Fibroblast of lung (primary cell): ENCODE measurements around the gene TTF1. TPM values are rescaled to one million over a fixed set of nuclear protein-coding genes. Genes with fewer than 3 reads are reported as not detected.

Experiments used
- DNase-seq, 2 donors: peaks; one replicate each; pipeline versions ENCODE4 v3.0.0 to v3.0.0-alpha.2; 2010; ENCODE audit warnings: low read depth in 2 of 2
- H2AFZ ChIP-seq: 2 replicates; pipeline ENCODE4 v1.5.1; 2012; ENCODE audit warnings: low read length, control low read depth, inconsistent platforms
- H3K27ac ChIP-seq: 2 replicates; pipeline ENCODE4 v1.5.1; 2011; ENCODE audit warnings: low read length, control low read depth; ENCODE audit not compliant: insufficient read depth
- H3K27me3 ChIP-seq: 2 replicates; pipeline ENCODE4 v1.5.1; 2011; ENCODE audit warnings: mild to moderate bottlenecking, low read length; ENCODE audit not compliant: control insufficient read depth, insufficient read depth
- H3K36me3 ChIP-seq: 2 replicates; pipeline ENCODE4 v1.5.1; 2011; ENCODE audit warnings: low read length; ENCODE audit not compliant: control insufficient read depth, insufficient read depth
- H3K4me1 ChIP-seq: 2 replicates; pipeline ENCODE4 v1.5.1; 2011; ENCODE audit warnings: low read length; ENCODE audit not compliant: control insufficient read depth, insufficient read depth; ENCODE audit errors: extremely low read depth
- H3K4me2 ChIP-seq: 2 replicates; pipeline ENCODE4 v1.5.1; 2011; ENCODE audit warnings: low read length, control low read depth; ENCODE audit not compliant: insufficient read depth; ENCODE audit errors: extremely low read depth
- H3K4me3 ChIP-seq, 4 experiments: fragments of 200-600 bp in 1 of 4; sonication (generic) in 1 of 4; replicated peaks in 1 of 4; 2 replicates each; pipeline ENCODE4 v1.5.1; 2011 to 2016; ENCODE audit warnings: low read length in 4 of 4, low read depth in 3 of 4, mild to moderate bottlenecking in 3 of 4, control low read depth in 2 of 4, inconsistent platforms in 1 of 4, mixed read lengths in 1 of 4; ENCODE audit not compliant: insufficient read depth in 1 of 4; ENCODE audit errors: control extremely low read depth in 1 of 4
- H3K79me2 ChIP-seq: 2 replicates; pipeline ENCODE4 v1.5.1; 2012; ENCODE audit warnings: mild to moderate bottlenecking, low read length, inconsistent platforms; ENCODE audit not compliant: control insufficient read depth, insufficient read depth
- H3K9ac ChIP-seq: 2 replicates; pipeline ENCODE4 v1.5.1; 2011; ENCODE audit warnings: mild to moderate bottlenecking, low read length, control low read depth; ENCODE audit not compliant: insufficient read depth
- H3K9me3 ChIP-seq: 2 replicates; pipeline ENCODE4 v1.5.1; 2012; ENCODE audit warnings: low read depth, low read length; ENCODE audit not compliant: control insufficient read depth, insufficient read depth
- H4K20me1 ChIP-seq: 2 replicates; pipeline ENCODE4 v1.5.1; 2011; ENCODE audit warnings: low read length; ENCODE audit not compliant: control insufficient read depth, insufficient read depth; ENCODE audit errors: extremely low read depth
- CTCF ChIP-seq, 2 donors: IDR thresholded peaks in 1 of 2; conservative IDR thresholded peaks in 1 of 2; 1 replicate in 1 of 2; 2 replicates in 1 of 2; pipeline ENCODE4 v1.5.1; 2011 to 2012; ENCODE audit warnings: low read length in 2 of 2, control low read depth in 1 of 2, inconsistent platforms in 1 of 2, low read depth in 1 of 2, mild to moderate bottlenecking in 1 of 2
- EZH2 ChIP-seq: IDR thresholded peaks from 2 replicates; pipeline ENCODE4 v1.5.1; 2012; ENCODE audit warnings: low read length, control low read depth, mild to moderate bottlenecking; ENCODE audit errors: missing control alignments
- polyA plus RNA-seq, 2 donors: library from polyadenylated mRNA; depleted of rRNA in 1 of 2; stranded (reverse) in 1 of 2; unstranded in 1 of 2; fragments of >200 nt; gene quantifications; 2 replicates each; pipeline ENCODE4 v1.2.1, GENCODE V29; 2011 to 2012; ENCODE audit warnings: missing spikeins in 1 of 2
- total RNA-seq: library from RNA; depleted of rRNA; stranded (reverse); fragments of >200 nt; gene quantifications from 2 replicates; pipeline ENCODE4 v1.2.1, GENCODE V29; 2014

The TTF1 gene
- total and polyA plus RNA-seq, 2 donors (not counting 1 experiment from before 2014, with no cell fraction given), result 6.9 to 11.6 TPM

DNA sequence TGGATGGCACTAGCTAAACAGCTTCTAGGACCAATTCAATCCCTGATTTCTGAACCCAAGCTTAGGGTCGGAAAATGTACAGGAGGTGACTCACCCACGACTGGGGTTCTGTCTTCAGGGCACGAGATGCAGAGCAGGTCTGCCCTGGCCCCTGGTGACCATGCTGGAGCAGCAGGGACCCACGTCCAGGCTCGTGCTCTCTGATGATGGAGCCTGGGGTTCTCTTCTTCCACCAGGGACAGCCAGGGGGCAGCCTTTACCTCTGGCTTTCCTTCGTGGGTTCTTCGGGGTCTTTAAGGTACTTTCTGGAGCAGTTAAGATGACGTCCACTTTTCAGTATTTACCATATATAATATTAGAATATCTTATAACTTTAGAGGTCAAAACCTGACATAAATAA is 5.4 kb upstream of the TTF1 start:
- peak; percentile 3 to 8 for DNase-seq
- TF ChIP-seq CTCF (conservative IDR thresholded peaks at IDR 0.05 in 1 of 2, IDR thresholded peaks at IDR 0.05 in 1 of 2; ENCODE audit: low read depth in 1 of 2, low read length in 2 of 2) (peak; percentile 50 to 59), EZH2 (no peak)
- Histone ChIP-seq H3K79me2 (no peaks in the 10 kb centered on the region), H3K4me2 (no peak overlapping the region), H3K4me3 (no peak overlapping the region), H2AFZ (no peak overlapping the region), H3K36me3 (no peaks in the 10 kb centered on the region), H4K20me1 (no peaks in the 10 kb centered on the region), H3K9ac (no peak overlapping the region), H3K27ac (no peak overlapping the region), H3K9me3 (no peaks in the 10 kb centered on the region), H3K4me1 (peaks cover 2% of the 10 kb centered on the region), H3K27me3 (peaks cover 25% of the 10 kb centered on the region)

GRCh38 chr9:132411091-132411508 is 4.5 kb upstream of the TTF1 start:
- Histone ChIP-seq H3K27me3 (peaks cover 25% of the 10 kb centered on the region), H3K9me3 (no peaks in the 10 kb centered on the region), H3K9ac (no peak overlapping the region), H3K27ac (no peak overlapping the region), H3K4me2 (peak overlapping the region; percentile 16), H3K79me2 (peaks cover under 1% of the 10 kb centered on the region), H4K20me1 (no peaks in the 10 kb centered on the region), H3K4me3 (no peak overlapping the region), H3K4me1 (peaks cover 2% of the 10 kb centered on the region), H3K36me3 (no peaks in the 10 kb centered on the region), H2AFZ (no peak overlapping the region)
- TF ChIP-seq EZH2 (peak; percentile 70), CTCF (conservative IDR thresholded peaks at IDR 0.05 in 1 of 2, IDR thresholded peaks at IDR 0.05 in 1 of 2; ENCODE audit: low read depth in 1 of 2, low read length in 2 of 2) (peak; percentile 42 to 53)
- DNase-seq, result peak; percentile 14 to 17

- H3K27me3 ChIP-seq, result peaks cover 23% of the 10 kb centered on the region
- peaks cover 5% of the 10 kb centered on the region for H3K79me2 ChIP-seq
- H3K4me1 ChIP-seq, result peaks cover 4% of the 10 kb centered on the region
- peak overlapping the region; percentile 16 for H3K4me2 ChIP-seq
- TF ChIP-seq CTCF (conservative IDR thresholded peaks at IDR 0.05 in 1 of 2, IDR thresholded peaks at IDR 0.05 in 1 of 2; ENCODE audit: low read depth in 1 of 2, low read length in 2 of 2) (no peak), EZH2 (no peak)
- H3K27ac ChIP-seq, result no peak overlapping the region
- DNase-seq, result no peak
- no peak overlapping the region for H3K9ac ChIP-seq
- peak overlapping the region in 1 of 4 experiments; percentile 59 for H3K4me3 ChIP-seq
- no peaks in the 10 kb centered on the region for H3K9me3 ChIP-seq
- H2AFZ ChIP-seq, result no peak overlapping the region
- H4K20me1 ChIP-seq, result no peaks in the 10 kb centered on the region
- no peaks in the 10 kb centered on the region for H3K36me3 ChIP-seq
Measured at GRCh38 chr9:132410642-132411041, 4.0 kb upstream of the TTF1 start.
